Subcutaneous adipose tissue (tissue), 4 donors: Measurements from ENCODE around the gene DNM3. TPM values are rescaled to one million over a fixed set of nuclear protein-coding genes. Genes with fewer than 3 reads are reported as not detected.

Experiments used
- total RNA-seq, 4 donors: library from RNA; depleted of rRNA; stranded (reverse); fragments of >200 nt; gene quantifications; one replicate each; pipeline ENCODE4 v1.1.0, GENCODE V29; 2016
- TF ChIP-seq, protein P1 (sequence below): fragments of 450-650 bp; IDR thresholded peaks from one replicate; pipeline ENCODE4 v1.5.1; 2016; ENCODE audit warnings: low read depth, mild to moderate bottlenecking, control low read depth, antibody characterized with exemption, moderate library complexity

DNM3 gene
- total RNA-seq, 4 donors from 2014 or later: 4.1 to 8.8 (median 7.6) TPM

DNA sequence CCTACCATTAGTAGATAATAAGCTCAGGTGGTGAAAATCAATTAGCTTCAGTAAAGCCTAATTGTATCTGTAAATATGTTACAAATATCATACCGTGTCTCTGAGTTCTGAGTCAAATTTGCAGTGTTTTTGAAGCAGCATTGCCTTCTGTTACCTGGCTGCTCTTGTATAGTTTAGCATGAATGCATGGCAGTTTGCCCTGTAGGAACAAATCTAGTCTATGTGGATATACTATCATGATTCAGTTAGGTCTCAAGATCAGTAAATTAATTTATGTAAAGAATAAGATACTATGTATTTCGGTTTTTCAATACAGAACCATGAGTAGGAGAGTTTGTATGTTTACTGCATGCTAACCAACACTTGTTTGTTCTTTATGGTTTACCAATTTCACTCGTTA lies 338.6 kb downstream of the DNM3 start:
- TF ChIP-seq, protein P1, sequence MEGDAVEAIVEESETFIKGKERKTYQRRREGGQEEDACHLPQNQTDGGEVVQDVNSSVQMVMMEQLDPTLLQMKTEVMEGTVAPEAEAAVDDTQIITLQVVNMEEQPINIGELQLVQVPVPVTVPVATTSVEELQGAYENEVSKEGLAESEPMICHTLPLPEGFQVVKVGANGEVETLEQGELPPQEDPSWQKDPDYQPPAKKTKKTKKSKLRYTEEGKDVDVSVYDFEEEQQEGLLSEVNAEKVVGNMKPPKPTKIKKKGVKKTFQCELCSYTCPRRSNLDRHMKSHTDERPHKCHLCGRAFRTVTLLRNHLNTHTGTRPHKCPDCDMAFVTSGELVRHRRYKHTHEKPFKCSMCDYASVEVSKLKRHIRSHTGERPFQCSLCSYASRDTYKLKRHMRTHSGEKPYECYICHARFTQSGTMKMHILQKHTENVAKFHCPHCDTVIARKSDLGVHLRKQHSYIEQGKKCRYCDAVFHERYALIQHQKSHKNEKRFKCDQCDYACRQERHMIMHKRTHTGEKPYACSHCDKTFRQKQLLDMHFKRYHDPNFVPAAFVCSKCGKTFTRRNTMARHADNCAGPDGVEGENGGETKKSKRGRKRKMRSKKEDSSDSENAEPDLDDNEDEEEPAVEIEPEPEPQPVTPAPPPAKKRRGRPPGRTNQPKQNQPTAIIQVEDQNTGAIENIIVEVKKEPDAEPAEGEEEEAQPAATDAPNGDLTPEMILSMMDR: no peak

DNA sequence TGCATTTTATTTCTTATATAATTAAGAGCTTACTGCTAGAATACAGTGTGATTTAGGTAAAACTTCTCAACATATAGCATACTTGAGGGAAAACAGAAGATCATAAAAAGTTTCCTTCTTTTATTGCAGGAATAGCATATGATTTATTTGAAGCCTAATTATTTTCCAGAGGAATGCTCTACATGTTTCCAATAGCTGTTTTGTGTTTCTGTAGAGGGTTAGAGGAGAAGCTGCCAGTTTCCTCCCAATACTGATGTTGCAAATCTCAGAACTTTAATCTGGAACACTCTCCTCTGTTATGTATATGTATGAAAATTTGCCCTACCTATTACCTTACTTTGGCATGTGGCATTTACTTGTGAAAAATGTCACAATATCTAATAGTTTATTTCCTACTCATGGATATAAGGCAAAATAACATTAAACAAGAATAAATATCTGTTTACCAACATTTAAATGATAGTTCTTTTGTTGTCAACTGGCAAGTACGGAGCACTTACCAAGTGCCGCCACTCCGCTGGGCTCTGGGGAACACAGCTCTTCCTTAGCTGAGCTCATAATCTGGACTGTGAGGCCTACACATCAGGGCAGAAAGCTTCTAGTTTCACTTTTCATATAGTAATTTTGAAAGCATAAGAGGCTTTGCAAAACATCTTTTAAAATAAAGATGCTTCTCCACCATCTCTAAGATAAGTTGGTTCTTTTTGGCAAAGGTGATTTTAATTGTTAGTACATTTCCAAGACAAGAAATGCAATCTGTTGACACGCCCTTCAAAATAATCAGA lies 339.4 kb downstream of the DNM3 start:
- TF ChIP-seq, protein P1: no peak

DNA sequence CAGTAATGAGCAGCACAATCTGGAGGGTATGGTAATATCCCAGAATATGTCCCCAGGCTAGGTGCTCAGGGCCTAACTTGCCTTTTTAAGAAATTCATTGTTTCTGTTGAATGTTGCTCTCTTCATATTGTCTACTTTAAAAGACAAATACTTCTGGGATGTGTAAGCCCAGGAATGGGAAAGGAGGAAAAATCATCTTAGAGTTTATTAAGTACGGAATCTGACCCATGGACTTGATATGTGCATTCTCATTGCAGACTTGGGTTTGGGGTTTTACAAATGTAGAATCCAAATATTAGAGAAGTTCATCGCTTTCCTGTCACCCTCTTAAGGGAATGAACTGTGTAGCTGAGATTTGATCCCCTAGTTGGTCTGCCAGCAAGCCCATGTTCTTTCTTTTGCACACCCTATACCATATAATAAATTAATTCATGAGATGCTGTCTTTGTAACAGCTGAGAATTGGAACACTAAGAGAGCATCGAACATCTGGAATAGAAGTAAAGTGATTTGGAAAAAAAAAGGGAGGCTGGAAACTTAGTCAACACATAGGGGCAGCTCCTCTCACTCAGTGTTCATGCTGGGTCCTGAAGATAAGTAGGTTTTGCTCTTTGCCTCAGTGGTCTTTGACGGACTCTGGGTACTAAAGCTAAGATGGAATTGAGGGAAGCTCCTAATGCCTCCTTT lies 343.4 kb downstream of the DNM3 start:
- TF ChIP-seq, protein P1: no peak

DNA sequence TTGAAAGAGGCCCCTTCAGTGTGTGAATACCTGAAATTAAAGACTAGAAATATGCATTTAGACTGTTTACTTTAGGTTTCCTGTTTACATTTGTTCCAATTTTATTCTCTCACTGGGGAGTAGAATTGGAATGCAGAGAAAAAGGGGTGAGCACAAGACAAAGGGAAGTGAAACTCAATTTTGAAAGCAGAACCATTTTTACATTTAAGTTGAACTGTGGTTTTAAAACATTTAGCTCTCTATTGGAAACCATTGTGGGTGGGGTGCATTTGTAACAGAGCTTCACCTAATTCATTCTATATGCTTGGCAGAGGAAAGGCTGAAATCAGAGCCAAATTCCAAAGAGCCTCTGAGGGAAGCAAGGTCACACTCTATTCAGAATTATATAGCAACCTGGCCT lies 343.9 kb downstream of the DNM3 start:
- TF ChIP-seq, protein P1: no peak

DNA sequence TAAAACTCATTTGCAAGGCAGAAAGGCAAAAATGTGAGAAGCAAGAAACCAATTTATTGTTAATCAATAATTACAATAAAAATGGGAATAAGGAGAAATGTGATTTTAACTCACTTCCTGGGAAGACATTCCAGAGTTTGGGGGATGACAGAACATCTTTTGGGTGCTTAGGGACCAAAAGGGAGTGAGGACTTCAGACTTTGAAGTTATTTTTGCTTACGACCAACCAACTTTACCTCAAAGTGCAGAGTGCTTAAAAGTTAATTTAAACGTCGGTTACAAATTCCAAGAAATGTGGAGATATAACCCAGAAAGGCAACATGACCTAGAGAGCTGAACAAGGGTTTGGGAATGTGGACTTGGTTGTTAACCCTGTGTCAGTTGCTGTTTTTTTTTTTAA lies 344.7 kb downstream of the DNM3 start:
- TF ChIP-seq, protein P1: no peak

DNA sequence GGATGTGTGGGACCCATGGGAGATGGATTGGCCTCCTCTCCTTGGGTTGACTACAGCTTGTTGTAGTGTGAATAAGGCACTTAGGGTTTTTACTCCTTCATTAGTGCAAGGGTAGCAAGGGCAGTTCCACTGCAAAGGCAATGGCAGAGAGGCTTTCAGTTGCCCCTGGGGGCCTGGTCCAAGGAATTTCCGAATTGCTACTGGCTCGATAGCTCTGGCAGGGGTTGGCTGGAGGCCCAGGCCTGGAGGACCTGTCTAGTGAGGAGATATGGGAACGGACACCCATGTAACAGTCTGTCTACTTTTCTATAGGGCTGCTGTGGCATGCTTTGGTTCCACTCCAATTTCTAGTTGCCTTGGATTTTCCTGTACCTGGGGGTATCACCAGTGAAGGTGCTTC lies 360.3 kb downstream of the DNM3 start:
- TF ChIP-seq, protein P1: no peak

DNA sequence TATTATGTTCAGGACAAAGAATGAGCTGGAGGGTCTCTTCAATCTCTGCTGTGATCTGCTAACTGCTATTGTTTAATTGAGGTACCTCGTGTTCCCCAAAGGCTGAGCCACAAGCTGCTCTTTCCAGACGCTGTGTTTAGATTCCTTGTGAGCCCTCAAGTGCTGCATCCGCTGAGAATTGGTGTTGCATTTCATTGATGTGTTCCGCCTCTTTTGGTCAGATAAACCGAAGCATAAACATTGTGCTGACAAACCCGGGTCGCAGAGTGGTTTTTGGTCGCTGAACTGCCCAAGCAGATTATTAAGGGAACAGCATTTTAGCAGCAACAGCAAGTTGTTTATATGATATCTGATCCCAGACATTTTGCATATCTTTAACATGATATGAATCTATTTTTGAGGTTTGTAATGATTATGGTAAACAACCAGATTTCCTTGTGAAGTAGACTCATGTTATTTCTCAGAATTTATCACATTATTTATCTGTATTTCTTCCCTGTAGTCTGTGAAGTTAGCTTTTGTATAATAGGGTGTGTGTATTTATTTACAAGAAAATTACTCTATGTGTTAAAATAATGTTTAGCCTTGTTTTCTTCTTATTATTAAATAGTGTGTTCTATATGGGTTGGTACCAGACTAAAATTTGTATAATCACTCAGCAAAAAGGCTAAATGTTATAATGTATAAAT lies 362.0 kb downstream of the DNM3 start:
- TF ChIP-seq, protein P1: no peak
